NOMO-1 (cell line): ENCODE measurements around the gene ICAM2.
A peak's percentile ranks its signal among the peaks of the same experiment; 100 is the strongest.
"Not testable (repeated sequence)": the region's sequence is repeated elsewhere in the genome, so short reads cannot be mapped to it uniquely, and the experiment has no call there.

ENCODE experiments used
- DNase-seq, 2 experiments: peaks; one replicate each; lab custom pipeline; 2025; ENCODE audit not compliant: unreplicated experiment in 2 of 2; lab: John Stamatoyannopoulos, UW

The ICAM2 gene

DNA sequence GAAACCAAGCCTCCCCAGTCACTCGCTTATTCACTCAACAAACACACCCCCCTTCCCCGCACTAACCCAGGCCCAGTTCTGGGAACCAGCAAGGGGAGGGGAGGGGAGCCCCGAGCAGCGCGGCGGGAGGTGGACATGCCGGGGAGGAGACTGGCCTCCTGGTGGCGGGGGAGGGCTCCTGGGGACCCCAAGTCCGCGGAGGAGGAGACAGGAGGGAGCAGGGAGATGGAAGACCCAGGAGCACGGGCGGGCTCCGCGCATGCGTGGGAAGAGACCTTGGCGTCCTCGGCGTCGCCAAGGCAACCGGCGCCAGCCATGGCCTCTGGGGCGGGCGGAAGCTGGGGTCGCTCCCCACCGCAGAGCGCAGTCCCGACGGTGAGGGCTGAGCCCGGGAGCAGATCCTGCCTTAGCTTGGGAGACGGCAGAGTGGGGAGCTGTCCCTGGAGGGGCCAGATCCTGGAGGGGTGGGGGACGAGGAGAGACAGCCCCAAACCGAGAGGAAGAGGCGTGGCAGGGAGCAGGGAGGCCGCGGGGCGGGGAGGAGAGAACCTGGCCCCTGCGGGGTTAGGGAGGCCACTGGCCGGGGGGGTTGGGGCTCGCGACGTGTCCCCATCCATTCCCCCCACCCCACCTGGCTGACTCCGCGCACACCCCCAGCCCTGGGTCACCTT lies 22.2 kb downstream of the ICAM2 start, which contains the start of gene PRR29:
TSS of gene PRR29 (plus strand) at position 302 of the 671 bp plus-strand sequence. CDS start at position 316, 14 bp downstream.
- DNase-seq = peak; percentile 31 to 45

DNA sequence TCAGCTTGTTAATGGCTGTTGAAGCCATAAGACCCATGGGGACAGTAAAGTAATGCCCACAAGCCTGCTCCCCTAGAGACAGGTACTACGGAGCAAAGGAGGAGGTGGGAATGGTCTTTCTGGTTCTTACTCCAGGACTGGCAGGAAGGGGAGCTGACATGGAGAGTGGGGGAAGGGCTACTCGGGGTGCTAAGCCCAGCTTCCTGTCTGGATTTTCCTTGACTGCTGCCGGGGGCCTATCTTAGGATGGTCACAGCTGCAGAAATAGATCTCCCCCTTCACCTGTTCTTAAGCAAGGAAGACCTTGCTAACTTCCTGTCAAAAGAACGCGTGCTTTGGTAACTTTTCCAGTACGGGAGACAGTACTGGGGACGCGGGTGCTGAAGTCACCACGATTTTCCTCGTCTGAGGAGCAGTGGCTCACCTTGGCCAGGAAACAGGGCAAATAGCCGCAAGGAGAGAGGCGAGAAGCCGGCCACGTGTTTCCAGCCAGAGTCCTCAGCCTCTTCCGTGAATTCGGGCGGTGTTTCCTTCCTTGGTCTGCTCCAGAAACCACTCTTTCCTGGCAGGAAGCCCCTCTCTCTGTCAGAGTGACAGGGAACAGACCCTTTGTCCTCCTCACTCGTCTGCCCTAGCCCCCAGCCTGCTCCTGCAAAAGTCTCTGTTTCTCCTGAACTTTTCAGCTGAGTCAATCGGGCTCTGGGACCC lies 22.9 kb downstream of the ICAM2 start:
- DNase-seq = no peak

DNA sequence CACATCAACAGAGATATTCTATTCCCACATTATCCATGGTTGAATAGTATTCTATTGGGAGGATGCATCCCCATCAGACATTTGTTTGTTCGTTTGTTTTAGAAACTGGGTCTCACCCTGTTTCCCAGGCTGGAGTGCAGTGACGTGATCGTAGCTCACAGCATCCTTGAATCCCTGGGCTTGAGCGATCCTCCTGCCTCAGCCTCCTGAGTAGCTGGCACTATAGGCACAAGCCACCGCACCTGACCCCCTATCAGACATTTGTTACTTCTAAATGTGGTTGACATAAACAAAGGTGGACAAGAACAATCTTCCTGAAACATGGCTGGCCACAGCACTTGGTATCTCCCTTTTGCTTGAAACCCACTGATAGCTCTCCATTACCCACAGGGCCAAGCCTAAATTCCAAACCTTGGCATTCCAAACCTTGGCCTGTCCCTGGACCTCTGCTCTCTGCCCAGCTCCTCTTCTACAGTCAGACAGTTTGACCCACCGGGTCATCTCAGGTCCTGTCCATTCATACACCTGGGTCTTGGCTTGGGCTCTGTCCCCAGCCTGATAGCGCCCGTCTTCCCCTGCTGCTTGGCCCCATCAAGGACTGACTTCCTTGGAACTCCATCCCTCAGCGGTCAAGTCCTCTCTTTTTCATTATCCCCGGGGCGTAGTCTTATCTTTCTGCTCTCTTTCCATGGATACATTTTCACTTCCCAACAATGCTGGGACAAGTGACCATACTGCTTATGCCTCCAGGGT lies 23.8 kb downstream of the ICAM2 start:
- no peak for DNase-seq

DNA sequence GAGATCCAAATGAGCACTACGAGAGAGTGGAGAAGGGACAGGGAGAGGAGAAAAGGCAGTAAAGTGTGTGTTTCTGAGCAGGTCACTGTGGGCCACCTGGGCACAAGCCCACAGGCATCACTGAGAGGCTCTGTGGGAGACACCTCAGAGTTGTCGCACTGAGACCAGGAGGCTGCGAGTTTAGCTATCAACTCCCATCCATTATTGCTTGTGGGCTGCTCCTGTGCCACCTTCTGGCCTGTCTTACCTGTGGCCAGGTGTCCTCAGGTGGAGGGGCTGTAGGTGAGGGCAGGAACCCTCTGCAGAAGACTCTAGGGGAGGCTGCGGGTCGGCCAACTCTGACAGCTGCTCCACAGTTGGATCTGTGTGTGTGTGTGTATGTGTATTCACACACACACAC lies 24.8 kb downstream of the ICAM2 start:
- DNase-seq = no peak

DNA sequence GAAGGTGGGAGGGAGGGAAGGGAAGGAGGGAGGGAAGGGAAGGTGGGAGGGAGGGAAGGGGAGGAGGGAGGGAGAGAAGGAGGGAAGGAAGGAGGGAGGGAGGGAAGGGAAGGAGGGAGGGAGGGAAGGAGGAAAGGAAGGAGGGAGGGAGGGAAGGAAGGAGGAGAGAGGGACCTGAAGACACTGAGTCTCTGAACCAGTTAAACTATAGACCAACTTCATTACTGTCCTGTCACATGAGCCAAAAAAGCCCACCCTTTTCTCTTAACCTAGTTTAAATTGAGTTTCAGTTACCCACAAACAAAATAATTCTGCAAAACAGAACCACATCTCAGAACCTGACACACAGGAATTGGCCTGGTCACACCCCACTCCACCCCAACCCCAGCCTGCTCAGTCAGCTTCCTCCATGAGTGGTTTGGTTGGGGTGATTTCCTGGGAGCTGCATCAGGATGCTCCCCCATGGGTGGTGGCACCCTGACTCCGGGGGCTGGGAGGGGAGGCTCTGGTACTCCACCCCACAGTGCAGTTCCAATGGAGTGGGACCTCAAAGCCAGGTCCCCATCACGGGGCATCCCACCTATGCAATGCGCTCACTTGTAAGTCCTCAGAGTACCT lies 27.0 kb downstream of the ICAM2 start:
- DNase-seq = no peak

DNA sequence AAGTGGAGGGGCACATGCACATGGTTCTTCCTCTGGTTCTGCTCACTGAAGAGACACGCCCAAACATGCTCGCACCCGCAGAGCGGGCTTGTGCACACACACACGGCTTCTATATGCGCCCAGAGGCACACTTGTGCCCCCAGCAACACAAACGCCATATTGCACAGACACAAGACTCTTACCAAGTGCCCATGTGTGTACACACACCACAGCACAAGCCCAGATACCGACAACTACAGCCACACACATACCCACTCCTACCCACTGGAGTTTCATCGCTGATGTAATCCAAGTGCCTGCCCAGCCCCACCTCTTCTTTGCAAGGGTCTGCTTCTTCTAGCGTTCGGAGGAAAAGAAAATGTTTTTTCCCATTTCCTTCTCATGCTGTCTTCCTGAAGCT lies 28.8 kb downstream of the ICAM2 start:
- no peak for DNase-seq

DNA sequence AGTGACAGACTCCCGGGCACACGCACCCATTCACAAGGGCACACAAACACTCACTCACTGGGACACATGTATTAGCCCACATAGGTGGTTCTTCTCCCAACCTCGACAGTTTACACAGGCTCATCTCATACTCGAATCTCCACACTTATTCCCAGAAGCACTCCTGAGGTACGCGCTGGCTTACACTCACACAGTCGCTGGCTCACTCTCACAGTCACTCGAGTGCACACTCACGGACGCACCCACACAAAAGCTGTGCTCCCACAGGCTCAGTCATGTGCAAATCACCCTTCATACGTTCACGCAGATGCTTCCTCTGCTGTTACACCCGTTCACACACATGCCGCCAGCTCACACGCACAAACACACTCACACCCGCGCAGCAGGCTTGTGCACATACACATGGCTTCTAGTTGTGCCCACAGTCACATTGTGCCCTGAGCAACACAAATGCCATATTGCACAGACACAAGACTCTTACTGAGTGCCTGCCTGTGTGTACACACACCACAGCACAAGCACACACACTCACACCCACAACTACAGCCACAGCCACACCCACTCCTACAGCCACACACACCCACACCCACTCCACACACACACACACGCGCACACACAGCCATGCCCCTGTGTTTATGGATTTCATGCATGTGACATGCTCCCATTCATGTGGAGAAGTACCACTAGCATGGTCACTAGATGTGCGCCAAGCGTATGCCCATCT lies 30.6 kb downstream of the ICAM2 start:
- no peak for DNase-seq

DNA sequence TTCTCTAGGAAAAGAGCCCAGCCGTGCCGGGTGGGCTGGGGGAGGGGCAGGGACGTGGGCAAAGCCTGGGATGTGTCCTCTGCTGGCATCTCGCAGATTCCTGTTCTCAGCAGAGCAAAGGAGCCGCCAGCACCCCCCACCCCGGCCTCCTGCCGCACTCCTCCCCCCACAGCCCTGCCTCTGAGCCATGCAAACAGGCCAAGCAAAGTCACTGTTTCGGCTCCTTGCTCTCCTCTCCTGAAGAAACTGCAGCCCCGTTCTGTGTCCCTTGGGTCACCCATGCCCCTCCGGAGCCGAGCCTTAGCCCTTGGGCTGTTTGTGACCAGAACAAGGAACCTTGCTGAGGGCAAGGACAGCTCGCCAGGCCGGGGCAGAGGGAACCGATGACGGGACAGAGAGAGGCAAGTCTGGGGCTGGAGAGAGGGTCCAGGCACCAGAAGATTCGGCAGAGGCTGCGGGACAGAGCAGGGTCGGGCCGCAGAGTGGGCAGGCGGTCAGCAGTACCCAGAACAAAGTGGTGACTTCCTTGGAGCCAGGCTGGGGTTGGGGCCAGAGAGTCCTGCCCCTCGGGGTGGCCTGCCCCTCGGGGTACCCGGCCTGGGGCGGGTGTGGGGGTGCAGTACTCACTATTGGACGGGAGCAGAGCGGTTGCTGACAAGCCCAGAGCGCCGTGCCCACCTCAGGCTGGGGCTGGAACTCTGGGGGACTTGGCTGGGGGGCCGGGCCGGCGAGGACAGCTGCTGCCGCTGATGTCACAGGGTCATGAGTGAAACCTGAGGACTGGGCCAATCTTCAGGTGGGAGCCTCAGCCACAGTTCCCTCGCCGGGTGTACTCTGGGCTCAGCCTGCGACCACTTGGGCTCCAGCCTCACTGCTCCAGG lies 31.5 kb downstream of the ICAM2 start:
- no peak for DNase-seq

DNA sequence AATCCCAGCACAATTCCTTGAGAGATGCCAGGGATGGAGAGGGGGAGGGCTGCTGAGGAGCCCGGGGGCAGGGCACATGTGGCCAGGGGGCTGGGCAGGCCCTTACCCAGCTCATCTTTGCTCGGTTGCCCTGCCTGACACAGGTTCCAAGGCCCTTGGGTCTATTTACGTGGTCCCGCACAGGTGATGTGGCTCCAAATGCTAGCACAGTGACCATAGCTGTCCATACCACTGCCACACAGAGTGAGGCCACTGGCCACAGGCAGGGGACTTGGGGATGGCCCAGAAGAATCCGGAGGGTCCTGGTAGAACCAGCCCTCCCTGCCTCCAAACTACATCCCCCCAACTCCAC lies 32.3 kb downstream of the ICAM2 start:
- DNase-seq = no peak

DNA sequence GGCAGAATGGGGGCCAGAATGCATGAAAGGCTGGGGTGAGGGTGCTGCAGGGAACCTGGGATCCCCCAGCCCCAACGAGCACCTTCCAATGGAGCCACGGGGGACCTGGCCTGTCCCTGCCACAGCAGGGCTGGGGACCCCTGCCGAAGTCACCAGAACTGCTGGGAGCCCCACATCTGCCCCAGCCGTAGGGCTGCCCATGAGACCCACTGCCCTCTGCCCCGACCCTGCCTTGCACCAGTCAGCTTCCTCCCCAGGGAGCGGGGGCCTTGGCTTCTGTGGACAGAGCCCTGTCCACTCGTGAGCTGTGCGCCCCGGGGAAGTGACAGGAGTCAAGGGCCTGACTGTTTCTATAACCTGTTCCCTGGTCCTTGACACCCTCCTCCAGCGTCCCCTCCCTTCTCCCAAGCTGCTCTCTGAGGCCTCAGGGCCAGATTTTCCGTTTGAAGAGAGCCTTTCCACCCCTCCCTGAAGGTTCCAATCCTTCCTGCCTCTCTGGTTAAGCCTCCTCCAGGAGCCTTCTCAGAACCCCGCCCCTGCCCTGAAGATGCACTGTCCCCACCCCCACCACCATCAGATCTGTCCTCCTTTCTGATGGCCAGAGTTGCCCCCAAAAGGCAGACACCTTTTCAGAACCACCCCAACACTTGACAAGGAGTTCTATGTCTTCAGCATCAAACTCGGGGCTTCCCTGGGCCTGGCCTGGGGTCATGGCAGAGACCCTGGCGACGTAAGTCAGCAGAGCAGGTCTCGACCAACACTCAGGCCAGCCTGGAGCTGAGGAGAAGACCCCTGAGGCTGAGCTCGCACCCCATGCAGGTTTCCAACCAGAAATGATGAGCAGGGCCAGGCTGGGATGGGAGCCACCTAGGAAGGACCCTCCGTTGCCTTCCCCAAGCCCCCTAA lies 33.0 kb downstream of the ICAM2 start:
- DNase-seq = no peak

DNA sequence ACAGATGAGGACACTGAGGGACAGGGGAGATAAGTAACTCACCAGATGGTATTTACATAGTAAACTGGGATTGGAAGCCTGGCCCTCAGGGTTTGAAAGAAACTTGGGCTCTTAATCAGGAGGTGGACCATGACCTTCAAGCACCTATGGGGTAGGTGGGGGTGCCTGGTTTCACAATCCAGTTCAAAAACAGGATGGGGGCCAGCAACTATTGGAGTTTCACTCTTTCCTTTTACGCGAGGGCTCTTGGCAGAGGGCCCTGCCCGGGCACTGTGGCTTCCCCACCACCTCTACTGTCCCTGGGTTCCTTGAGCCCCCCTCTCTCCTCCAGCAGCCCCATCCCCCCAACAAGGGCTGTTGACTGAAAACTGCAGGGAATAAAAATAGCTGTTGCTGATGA lies 33.6 kb downstream of the ICAM2 start:
- no peak for DNase-seq

DNA sequence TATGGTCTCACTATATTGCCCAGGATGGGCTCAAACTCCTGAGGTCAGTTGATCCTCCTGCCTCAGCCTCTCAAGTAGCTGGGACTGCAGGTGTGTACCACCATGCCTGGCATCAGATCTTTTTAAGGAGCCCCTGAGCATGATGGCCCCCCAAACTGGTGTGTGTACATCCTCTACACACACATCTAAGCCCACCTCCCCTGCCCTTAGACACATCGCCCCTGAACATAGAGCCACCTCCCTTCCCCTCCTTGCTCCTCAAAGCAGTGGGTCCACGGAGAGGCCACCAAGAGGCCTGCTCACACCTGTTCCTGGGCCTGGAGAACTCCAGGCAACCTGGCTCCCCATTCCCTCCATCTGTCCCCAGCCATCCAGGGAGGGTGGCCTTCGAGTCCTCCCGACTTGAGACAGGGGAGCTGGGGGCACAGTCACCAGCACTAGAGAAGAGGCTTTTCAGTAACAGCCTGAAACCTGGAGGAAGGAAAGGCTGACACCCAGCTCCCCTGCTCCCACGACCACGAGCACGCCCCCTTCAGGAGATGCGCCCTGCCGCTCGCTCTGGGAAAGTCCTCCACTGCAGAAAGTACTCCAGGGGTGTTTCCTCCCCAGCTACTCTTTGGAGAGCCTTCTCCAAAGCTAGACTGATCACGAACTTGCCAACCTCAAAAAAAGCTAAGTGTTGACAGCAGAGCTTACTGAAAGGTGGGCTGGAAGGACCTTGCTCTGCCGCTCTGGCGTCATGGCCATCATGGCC lies 34.9 kb downstream of the ICAM2 start:
- DNase-seq = no peak

DNA sequence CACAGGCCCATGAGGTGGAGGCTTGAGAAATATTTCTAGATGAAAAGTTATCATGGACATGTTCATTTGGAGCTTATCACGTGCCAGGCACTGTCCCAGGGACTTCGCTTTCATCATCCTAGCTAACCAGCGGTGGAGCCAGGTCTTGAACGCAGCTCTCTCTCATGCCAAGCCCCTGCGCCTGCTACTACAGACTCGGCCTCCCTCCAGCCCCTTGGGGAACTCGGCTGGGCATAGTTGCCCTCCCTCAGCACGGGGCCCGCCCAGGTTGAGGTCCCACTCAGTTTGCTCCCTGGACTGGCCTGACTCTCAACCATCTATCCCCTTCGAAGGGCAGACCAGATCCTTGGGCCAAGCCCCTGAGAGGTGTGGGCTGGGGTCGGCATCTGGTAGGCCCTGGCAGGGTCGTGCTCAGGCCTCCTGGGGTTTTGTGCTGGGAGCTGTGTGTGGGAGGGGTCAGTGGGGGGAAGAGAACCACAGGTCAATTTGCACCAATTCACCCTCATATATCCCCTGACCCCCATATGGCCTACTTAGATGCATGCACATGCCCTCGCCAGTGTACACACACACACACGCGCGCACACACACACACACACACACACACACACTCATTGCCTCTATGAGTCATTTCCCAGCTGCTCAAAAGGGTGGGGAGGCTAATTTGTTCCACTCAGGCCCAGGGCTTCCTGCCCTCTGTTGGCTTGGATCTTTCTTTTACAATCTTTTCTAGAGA lies 35.6 kb downstream of the ICAM2 start:
- DNase-seq = peak; percentile 50 to 69

DNA sequence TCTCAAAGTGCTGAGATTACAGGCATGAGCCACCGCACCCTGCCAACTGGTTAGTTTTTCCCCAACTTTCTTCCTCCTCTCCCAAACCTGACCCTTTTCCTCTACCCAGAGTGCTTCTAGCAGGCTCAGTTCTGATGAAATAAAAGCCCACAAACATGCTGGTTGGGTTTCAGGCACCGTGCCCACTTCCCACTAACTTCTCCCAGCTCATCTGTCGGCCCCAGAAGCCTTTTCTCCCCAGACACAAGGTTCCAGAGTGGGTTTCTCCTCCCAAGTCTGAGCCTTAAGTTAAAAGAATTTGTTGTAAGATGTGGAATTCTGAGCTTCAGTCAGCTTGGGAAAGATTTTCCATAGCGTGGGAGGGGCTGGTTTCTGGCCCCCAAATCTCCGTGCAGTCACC lies 36.2 kb downstream of the ICAM2 start:
- DNase-seq = no peak

DNA sequence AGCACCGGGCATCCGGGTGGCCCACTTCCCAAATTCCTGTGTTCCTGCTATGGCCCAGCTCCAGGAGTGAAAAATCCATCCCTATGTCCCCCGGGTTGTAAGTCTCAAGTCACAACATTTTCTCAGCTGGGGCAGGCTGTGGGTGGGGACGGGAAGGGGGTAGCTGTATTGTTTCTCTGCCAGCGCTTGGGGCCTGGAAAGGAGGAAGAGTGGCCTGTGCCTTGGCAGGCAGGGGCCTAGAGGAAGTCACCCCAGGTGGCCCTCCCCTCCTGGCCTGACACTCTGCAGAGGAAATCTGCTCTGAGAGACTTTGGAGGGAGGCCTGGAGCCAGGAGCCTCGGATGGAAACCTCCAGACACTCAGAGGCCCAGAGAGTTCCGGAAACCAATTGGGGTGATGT lies 37.1 kb downstream of the ICAM2 start:
- no peak for DNase-seq

DNA sequence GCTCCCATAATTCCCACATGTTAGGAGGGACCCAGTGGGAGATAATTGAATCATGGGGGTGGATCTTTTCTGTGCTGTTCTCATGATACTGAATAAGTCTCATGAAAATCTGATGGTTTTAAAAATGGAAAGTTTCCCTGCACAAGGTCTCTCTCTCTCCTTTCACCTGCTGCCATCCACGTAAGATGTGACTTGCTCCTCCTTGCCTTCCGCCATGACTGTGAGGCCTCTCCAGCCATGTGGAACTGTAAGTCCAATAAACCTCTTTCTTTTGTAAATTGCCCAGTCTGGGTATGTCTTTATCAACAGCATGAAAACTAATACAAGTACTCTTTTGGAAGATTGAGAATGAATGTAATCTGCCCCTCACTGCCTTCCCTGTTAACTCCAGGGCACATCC lies 37.8 kb downstream of the ICAM2 start:
- DNase-seq = not testable (repeated sequence)
